B cell (primary cell): ENCODE results near the gene DEGS1.
"Not testable (repeated sequence)": the region's sequence is repeated elsewhere in the genome, so short reads cannot be mapped to it uniquely, and the experiment has no call there.

Experiments
- CTCF ChIP-seq: fragments of 200-600 bp; IDR thresholded peaks from one replicate; pipeline ENCODE4 v1.8.0; 2022; ENCODE audit warnings: antibody characterized with exemption, mild to moderate bottlenecking
- EZH2 ChIP-seq: IDR thresholded peaks from 2 replicates; pipeline ENCODE4 v1.6.1; 2012; ENCODE audit warnings: borderline replicate concordance, low read depth, mild to moderate bottlenecking, moderate library complexity, low read length; ENCODE audit not compliant: insufficient read depth, poor library complexity, severe bottlenecking

GRCh38 chr1:224205931-224206538, 23.0 kb downstream of the DEGS1 start:
- TF ChIP-seq CTCF, EZH2: not testable (repeated sequence)
